HG02759 (cell line): ENCODE measurements around the gene HOXB8.

Source experiments
- ATAC-seq: cut with Tn5 transposase; IDR thresholded peaks from one replicate; pipeline ENCODE4 v1.9.1; 2021; ENCODE audit warnings: mild to moderate bottlenecking, moderate library complexity; ENCODE audit not compliant: unreplicated experiment

Gene HOXB8

GRCh38 chr17:48624544-48625494 lies 9.7 kb upstream of the HOXB8 start:
- ATAC-seq: peak; percentile 19

GRCh38 chr17:48624118-48624517 lies 9.0 kb upstream of the HOXB8 start:
- no peak for ATAC-seq

GRCh38 chr17:48623583-48623982 lies 8.5 kb upstream of the HOXB8 start:
- ATAC-seq: no peak

- ATAC-seq: no peak
These were observed 7.8 kb upstream of the HOXB8 start for GRCh38 chr17:48622857-48623256.

GRCh38 chr17:48621410-48622392 lies 6.6 kb upstream of the HOXB8 start:
- no peak for ATAC-seq

- no peak for ATAC-seq
These were observed 5.5 kb upstream of the HOXB8 start for GRCh38 chr17:48620461-48621139.

- ATAC-seq: no peak
These were observed 4.8 kb upstream of the HOXB8 start for GRCh38 chr17:48619826-48620449.

GRCh38 chr17:48618256-48618896 lies 3.3 kb upstream of the HOXB8 start:
- no peak for ATAC-seq

GRCh38 chr17:48617471-48618255 lies 2.6 kb upstream of the HOXB8 start:
- no peak for ATAC-seq

- ATAC-seq: no peak
These were observed 1.8 kb upstream of the HOXB8 start for GRCh38 chr17:48616717-48617470.

- ATAC-seq: no peak
These were observed 1.0 kb upstream of the HOXB8 start for GRCh38 chr17:48615963-48616716.

GRCh38 chr17:48613862-48614694 lies 1.0 kb downstream of the HOXB8 start:
- no peak for ATAC-seq

GRCh38 chr17:48612854-48613691 lies 2.0 kb downstream of the HOXB8 start:
- ATAC-seq: no peak

- no peak for ATAC-seq
These were observed 2.6 kb downstream of the HOXB8 start for GRCh38 chr17:48612456-48612853.

- no peak for ATAC-seq
These were observed 3.2 kb downstream of the HOXB8 start for GRCh38 chr17:48611681-48612455.
